ENCODE data around the gene SFR1.

GRCh38 chr10:104150139-104150538 lies 28.2 kb downstream of the SFR1 start:
- TF ChIP-seq POLR2A (IDR thresholded peaks at IDR 0.05; ENCODE audit: low read length) (no peak), GATA1 (IDR thresholded peaks at IDR 0.05; ENCODE audit: low read depth, low read length) (no peak)

Data from erythroblast (primary cell).